Glomerular endothelial cell (primary cell): ENCODE measurements around the gene LMAN2L. TPM values are rescaled to one million over a fixed set of nuclear protein-coding genes. Genes with fewer than 3 reads are reported as not detected.

Experiments used
- DNase-seq: peaks from one replicate; pipeline ENCODE4 v3.0.0-alpha.2; 2011; ENCODE audit warnings: low read depth, low spot score; ENCODE audit errors: extremely low read depth
- total RNA-seq: library from RNA; depleted of rRNA; stranded (reverse); fragments of >200 nt; gene quantifications from 2 replicates; pipeline ENCODE4 v1.2.3, GENCODE V29; 2015

Gene LMAN2L
- total RNA-seq, 1 donor from 2014 or later: 19.7 TPM

GRCh38 chr2:96716388-96716787 lies 23.5 kb downstream of the LMAN2L start:
- DNase-seq: no peak

GRCh38 chr2:96715658-96716057 lies 24.2 kb downstream of the LMAN2L start:
- no peak for DNase-seq

- DNase-seq: no peak
Measured at GRCh38 chr2:96710985-96711384, 28.9 kb downstream of the LMAN2L start.

- no peak for DNase-seq
Measured at GRCh38 chr2:96703021-96703751, 36.7 kb downstream of the LMAN2L start.

GRCh38 chr2:96702098-96702785 lies 37.6 kb downstream of the LMAN2L start:
- DNase-seq: no peak

- DNase-seq: no peak
Measured at GRCh38 chr2:96701636-96702035, 38.2 kb downstream of the LMAN2L start.

- no peak for DNase-seq
Measured at GRCh38 chr2:96700086-96700485, 39.8 kb downstream of the LMAN2L start.

- DNase-seq: no peak
Measured at GRCh38 chr2:96699621-96700020, 40.2 kb downstream of the LMAN2L start.

- DNase-seq: no peak
Measured at GRCh38 chr2:96699021-96699420, 40.8 kb downstream of the LMAN2L start.

- no peak for DNase-seq
Measured at GRCh38 chr2:96698221-96698861, 41.5 kb downstream of the LMAN2L start.

GRCh38 chr2:96697476-96697875 lies 42.4 kb downstream of the LMAN2L start:
- no peak for DNase-seq

- DNase-seq: no peak
Measured at GRCh38 chr2:96695602-96696001, 44.3 kb downstream of the LMAN2L start.

- no peak for DNase-seq
Measured at GRCh38 chr2:96694816-96695455, 44.9 kb downstream of the LMAN2L start.

GRCh38 chr2:96694279-96694678 lies 45.6 kb downstream of the LMAN2L start:
- no peak for DNase-seq

GRCh38 chr2:96693286-96694200 lies 46.3 kb downstream of the LMAN2L start:
- no peak for DNase-seq

GRCh38 chr2:96692094-96692971 lies 47.5 kb downstream of the LMAN2L start:
- no peak for DNase-seq

- DNase-seq: no peak
Measured at GRCh38 chr2:96691022-96691612, 48.7 kb downstream of the LMAN2L start.

GRCh38 chr2:96690306-96691021 lies 49.4 kb downstream of the LMAN2L start:
- no peak for DNase-seq
